Natural killer cell (primary cell): ENCODE results near the gene GALNT2. TPM values are rescaled to one million over a fixed set of nuclear protein-coding genes. Genes with fewer than 3 reads are reported as not detected.

Experiments
- ATAC-seq, 3 donors: fragments of 150-1000 bp in 2 of 3; fragments of 200-7000 bp in 1 of 3; cut with Tn5 transposase; 1 replicate in 1 of 3; 2 replicates in 2 of 3; pipeline ENCODE4 v1.10.0; 2021; ENCODE audit warnings: mild to moderate bottlenecking in 2 of 3, moderate library complexity in 2 of 3
- DNase-seq, 2 donors: peaks; one replicate each; pipeline versions ENCODE4 v3.0.0 to v3.0.0-alpha.2; 2013 to 2021; ENCODE audit warnings: mixed read lengths in 1 of 2
- H3K27ac ChIP-seq: one replicate; pipeline ENCODE4 v1.5.1; 2013; ENCODE audit warnings: mild to moderate bottlenecking, low read length
- H3K27me3 ChIP-seq: one replicate; pipeline ENCODE4 v1.6.1; 2013; ENCODE audit warnings: low read length; ENCODE audit not compliant: control insufficient read depth, insufficient read depth
- H3K36me3 ChIP-seq: one replicate; pipeline ENCODE4 v1.6.1; 2013; ENCODE audit warnings: low read length; ENCODE audit not compliant: control insufficient read depth, insufficient read depth
- H3K4me1 ChIP-seq: one replicate; pipeline ENCODE4 v1.6.1; 2013; ENCODE audit warnings: low read length; ENCODE audit not compliant: control insufficient read depth, insufficient read depth
- H3K4me3 ChIP-seq: one replicate; pipeline ENCODE4 v1.5.1; 2013; ENCODE audit warnings: low read length
- H3K9me3 ChIP-seq: one replicate; pipeline ENCODE4 v1.6.1; 2013; ENCODE audit warnings: low read length; ENCODE audit not compliant: control insufficient read depth, insufficient read depth
- H3K27ac Mint-ChIP-seq, 2 donors: one replicate each; pipeline ENCODE4 v1.8.0; 2022; ENCODE audit warnings: mild to moderate bottlenecking in 2 of 2, mixed read lengths in 2 of 2, moderate library complexity in 1 of 2
- H3K27me3 Mint-ChIP-seq, 2 donors: one replicate each; pipeline ENCODE4 v1.8.0; 2022; ENCODE audit warnings: low read depth in 2 of 2, mixed read lengths in 2 of 2
- H3K36me3 Mint-ChIP-seq: one replicate; pipeline ENCODE4 v1.8.0; 2022; ENCODE audit warnings: mixed read lengths
- H3K4me1 Mint-ChIP-seq, 2 donors: one replicate each; pipeline ENCODE4 v1.8.0; 2022; ENCODE audit warnings: mixed read lengths in 2 of 2
- H3K4me3 Mint-ChIP-seq: one replicate; pipeline ENCODE4 v1.8.0; 2022; ENCODE audit warnings: mild to moderate bottlenecking, moderate library complexity, mixed read lengths
- H3K9me3 Mint-ChIP-seq, 2 donors: one replicate each; pipeline ENCODE4 v1.8.0; 2022; ENCODE audit warnings: mixed read lengths in 2 of 2
- CTCF ChIP-seq: fragments of 200-600 bp; IDR thresholded peaks from one replicate; pipeline ENCODE4 v1.8.0; 2022; ENCODE audit warnings: antibody characterized with exemption
- WGBS: methylation state at CpG from one replicate; pipeline ENCODE4 v1.1.7; 2013; ENCODE audit warnings: missing lambda C conversion rate; ENCODE audit not compliant: insufficient coverage; 5-methylcytosine and 5-hydroxymethylcytosine counted together
- intact Hi-C: fragments of 100-400 bp; cut with micrococcal nuclease; formaldehyde crosslinking; loops from one replicate; pipeline ENCODE4 v1.14.2; 2022
- total RNA-seq, 4 donors: library from RNA; stranded (reverse); fragments of 120-200 nt in 1 of 4; gene quantifications; one replicate each; pipeline versions ENCODE4 v1.2.3 to v1.2.4, GENCODE V29; 2013 to 2022

GALNT2 gene
- total RNA-seq, 3 donors from 2014 or later (not counting 1 experiment from before 2014, with no cell fraction given) = 31.2 to 53.6 (median 47.3) TPM

- Mint-ChIP-seq H3K9me3 (no peaks in the 10 kb centered on the region), H3K4me3 (no peak overlapping the region), H3K27ac (no peak overlapping the region), H3K36me3 (no peaks in the 10 kb centered on the region), H3K4me1 (peaks cover 49 to 59% of the 10 kb centered on the region in 2 donors), H3K27me3 (no peaks in the 10 kb centered on the region)
- 95% methylated on average over 7 of the region's 7 CpGs for WGBS
- DNase-seq (no peak), ATAC-seq (no peak)
- no peak for TF ChIP-seq CTCF
- intact Hi-C loops = no loop called here
- no peak overlapping the region for H3K27ac ChIP-seq
- no peaks in the 10 kb centered on the region for H3K9me3 ChIP-seq
- peaks cover 14% of the 10 kb centered on the region for H3K4me1 ChIP-seq
- H3K27me3 ChIP-seq = no peaks in the 10 kb centered on the region
- H3K36me3 ChIP-seq = no peaks in the 10 kb centered on the region
- H3K4me3 ChIP-seq = no peak overlapping the region
Observed at GRCh38 chr1:230174041-230174440, 107.0 kb downstream of the GALNT2 start.

- Mint-ChIP-seq H3K9me3 (no peaks in the 10 kb centered on the region), H3K4me1 (peaks cover 46 to 53% of the 10 kb centered on the region in 2 donors), H3K36me3 (no peaks in the 10 kb centered on the region), H3K27ac (peak overlapping the region in 1 of 2 donors; percentile 15), H3K4me3 (no peak overlapping the region), H3K27me3 (no peaks in the 10 kb centered on the region)
- TF ChIP-seq CTCF = no peak
- H3K4me1 ChIP-seq = peaks cover 14% of the 10 kb centered on the region
- ATAC-seq (no peak), DNase-seq (no peak)
- H3K4me3 ChIP-seq = no peak overlapping the region
- no peak overlapping the region for H3K27ac ChIP-seq
- intact Hi-C loops = no loop called here
- 90% methylated on average over 15 of the region's 15 CpGs for WGBS
- no peaks in the 10 kb centered on the region for H3K27me3 ChIP-seq
- H3K36me3 ChIP-seq = peaks cover 2% of the 10 kb centered on the region
- no peaks in the 10 kb centered on the region for H3K9me3 ChIP-seq
Observed at GRCh38 chr1:230174471-230175162, 107.6 kb downstream of the GALNT2 start.

- Histone ChIP-seq H3K36me3 (peaks cover 2% of the 10 kb centered on the region), H3K9me3 (no peaks in the 10 kb centered on the region), H3K27me3 (no peaks in the 10 kb centered on the region), H3K4me3 (no peak overlapping the region), H3K4me1 (peaks cover 9% of the 10 kb centered on the region), H3K27ac (no peak overlapping the region)
- DNase-seq (no peak), ATAC-seq (no peak)
- H3K4me3 Mint-ChIP-seq = peak overlapping the region; percentile 69
- no peaks in the 10 kb centered on the region for H3K9me3 Mint-ChIP-seq
- H3K27me3 Mint-ChIP-seq = no peaks in the 10 kb centered on the region
- H3K27ac Mint-ChIP-seq = peak overlapping the region; percentile 36 to 90
- no peaks in the 10 kb centered on the region for H3K36me3 Mint-ChIP-seq
- intact Hi-C loops = no loop called here
- H3K4me1 Mint-ChIP-seq = peaks cover 39 to 47% of the 10 kb centered on the region in 2 donors
- WGBS = 83% methylated on average over 2 of the region's 4 CpGs
- no peak for TF ChIP-seq CTCF
Observed at GRCh38 chr1:230175163-230175747, 108.2 kb downstream of the GALNT2 start.
